GM12801 (cell line): Measurements from ENCODE around the gene HOXD1.

ENCODE experiments used
- CTCF ChIP-seq: IDR thresholded peaks from one replicate; pipeline ENCODE4 v1.5.1; 2011; ENCODE audit warnings: control low read depth; ENCODE audit not compliant: insufficient read length; ENCODE audit errors: extremely low read depth

The HOXD1 gene

DNA sequence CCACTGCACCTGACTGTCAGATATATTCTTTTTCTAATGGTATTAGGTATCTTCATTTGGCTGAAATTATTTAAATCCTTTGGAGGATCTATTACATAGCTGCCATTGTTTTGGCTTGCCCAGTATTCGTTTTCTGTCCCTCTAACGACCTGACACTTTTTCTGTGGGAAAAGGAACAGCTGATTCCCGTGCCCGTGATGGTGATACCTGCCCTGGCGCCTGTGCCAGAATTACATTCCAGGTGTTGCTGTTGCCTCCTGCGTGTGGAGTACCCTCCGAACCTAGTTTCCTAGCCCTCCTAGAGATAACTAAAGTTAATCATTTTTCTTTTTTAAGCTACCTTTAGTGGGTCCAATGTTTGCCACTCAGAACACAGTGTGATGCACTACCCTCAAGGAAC is 14.0 kb downstream of the HOXD1 start:
- TF ChIP-seq CTCF = no peak

DNA sequence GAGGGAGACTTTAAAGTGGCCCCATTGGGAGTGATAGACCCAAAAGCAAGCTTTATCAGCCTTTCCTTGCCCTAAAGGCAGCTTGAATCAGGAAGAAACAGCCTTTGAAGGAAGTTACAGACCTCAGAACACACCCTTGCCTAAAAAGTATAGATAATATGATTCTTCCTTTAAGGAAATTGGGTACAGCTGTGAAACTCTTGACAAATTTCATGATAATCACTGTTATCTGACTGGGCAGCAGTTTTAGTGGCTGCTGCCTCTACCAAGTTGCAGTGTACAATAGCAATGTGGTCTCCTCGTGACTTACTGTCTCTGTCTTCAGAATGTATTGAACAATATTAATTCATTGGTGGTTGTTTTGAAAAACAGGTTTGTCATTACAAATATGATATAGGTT is 16.7 kb downstream of the HOXD1 start:
- TF ChIP-seq CTCF = no peak

DNA sequence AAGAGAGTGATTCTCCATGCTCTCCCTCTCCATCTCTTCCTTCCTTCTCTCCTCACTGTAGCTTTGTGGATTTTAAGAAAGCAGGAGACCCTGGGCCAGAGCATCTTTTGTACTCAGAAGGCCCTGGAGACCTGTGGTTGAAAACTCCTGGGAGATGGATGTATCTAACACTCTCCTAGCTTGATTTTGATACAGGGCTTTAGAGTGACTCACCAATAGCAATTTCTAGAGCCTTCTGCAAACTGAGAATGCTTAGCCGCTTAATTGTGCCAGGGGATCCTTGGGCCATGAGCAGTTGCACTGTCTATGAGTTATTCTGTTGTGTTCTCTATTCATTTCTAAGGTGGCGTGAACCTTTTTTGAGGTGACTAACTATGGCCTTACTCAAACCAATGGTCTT is 17.7 kb downstream of the HOXD1 start:
- TF ChIP-seq CTCF = no peak

- TF ChIP-seq CTCF = no peak
Observed at GRCh38 chr2:176206682-176207081, 18.2 kb downstream of the HOXD1 start.

GRCh38 chr2:176211110-176211509 is 22.6 kb downstream of the HOXD1 start:
- no peak for TF ChIP-seq CTCF

DNA sequence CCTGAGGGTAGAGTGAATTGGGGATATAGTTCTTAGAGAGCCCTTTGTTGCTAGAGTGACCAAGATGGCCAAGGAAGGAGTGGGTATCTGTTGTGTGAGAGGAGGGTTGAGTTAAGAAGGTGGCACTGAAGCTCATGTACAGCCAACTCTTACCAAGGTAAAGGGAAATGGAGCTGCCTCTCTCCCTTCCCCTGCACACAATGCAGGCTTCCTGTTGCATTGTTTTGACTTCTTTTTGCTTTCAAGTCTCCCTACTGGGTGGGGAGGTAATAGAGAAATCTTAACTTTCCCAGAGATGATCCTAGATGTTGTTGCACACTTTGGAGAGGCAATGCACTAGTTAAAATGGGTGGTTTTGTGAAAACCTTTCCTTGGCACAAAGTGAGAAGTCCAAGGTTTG is 23.8 kb downstream of the HOXD1 start:
- TF ChIP-seq CTCF = no peak

- no peak for TF ChIP-seq CTCF
Observed at GRCh38 chr2:176213406-176213805, 24.9 kb downstream of the HOXD1 start.

- no peak for TF ChIP-seq CTCF
Observed at GRCh38 chr2:176227874-176228273, 39.4 kb downstream of the HOXD1 start.
